ENCODE data around the gene AMZ2.

DNA sequence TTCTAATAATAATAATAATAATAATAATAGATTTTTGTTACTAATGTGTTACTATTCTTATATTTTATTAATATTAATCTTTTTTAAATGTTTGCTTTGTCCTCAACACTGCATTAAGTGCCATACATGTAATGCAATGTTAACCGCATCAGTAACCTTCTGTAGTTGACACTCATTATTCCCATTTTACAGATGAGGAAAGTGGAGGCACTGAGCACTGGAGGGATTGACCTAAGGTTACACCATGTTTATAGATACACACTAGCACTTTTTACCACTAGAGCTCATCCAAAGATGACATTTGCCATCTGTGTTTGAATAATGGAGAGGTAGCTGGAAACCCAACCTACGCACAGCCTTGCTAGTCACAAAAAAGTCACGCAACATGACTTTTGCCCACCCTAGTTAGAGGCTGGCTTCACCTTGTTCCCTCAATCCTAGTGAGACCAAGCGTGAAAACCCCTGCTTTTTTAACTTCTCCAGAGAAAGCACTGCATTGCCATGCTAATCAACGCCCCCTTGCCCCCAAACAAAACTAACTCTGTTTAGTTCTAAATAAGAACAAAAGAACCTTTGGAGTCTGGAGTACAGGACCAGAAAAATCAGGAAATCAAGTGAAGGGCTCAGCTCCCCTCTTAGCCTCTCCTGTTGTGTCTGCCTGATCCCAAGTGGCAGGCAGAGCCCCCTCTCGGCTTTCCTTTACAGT is 45.8 kb downstream of the AMZ2 start:
- TF ChIP-seq, protein P1, sequence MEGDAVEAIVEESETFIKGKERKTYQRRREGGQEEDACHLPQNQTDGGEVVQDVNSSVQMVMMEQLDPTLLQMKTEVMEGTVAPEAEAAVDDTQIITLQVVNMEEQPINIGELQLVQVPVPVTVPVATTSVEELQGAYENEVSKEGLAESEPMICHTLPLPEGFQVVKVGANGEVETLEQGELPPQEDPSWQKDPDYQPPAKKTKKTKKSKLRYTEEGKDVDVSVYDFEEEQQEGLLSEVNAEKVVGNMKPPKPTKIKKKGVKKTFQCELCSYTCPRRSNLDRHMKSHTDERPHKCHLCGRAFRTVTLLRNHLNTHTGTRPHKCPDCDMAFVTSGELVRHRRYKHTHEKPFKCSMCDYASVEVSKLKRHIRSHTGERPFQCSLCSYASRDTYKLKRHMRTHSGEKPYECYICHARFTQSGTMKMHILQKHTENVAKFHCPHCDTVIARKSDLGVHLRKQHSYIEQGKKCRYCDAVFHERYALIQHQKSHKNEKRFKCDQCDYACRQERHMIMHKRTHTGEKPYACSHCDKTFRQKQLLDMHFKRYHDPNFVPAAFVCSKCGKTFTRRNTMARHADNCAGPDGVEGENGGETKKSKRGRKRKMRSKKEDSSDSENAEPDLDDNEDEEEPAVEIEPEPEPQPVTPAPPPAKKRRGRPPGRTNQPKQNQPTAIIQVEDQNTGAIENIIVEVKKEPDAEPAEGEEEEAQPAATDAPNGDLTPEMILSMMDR (IDR thresholded peaks at IDR 0.05; ENCODE audit: insufficient read depth, low read depth, low read length) = no peak
- TF ChIP-seq EZH2 (IDR thresholded peaks at IDR 0.05; ENCODE audit: insufficient read depth, low read length) = no peak

All from astrocyte (in vitro differentiated cells and primary cell).